Measurements from ENCODE around the gene OR1D2.
"Not testable (repeated sequence)": the region's sequence is repeated elsewhere in the genome, so short reads cannot be mapped to it uniquely, and the experiment has no call there.

DNA sequence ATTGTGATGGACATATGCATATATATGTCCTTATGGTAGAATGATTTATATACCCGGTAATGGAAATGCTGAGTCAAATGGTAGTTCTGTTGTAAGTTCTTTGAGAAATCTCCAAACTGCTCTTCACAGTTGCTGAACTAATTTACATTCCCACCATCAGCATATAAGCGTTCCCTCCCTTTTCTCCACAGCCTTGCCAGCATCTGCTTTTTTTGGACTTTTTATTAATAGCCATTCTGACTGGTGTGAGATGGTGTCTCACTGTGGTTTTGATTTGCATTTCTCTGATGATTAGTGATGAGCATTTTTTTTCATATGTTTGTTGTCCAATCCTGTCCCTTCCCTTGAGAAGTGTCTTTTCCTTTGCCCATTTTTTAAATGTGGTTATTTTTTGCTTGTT is 49.4 kb downstream of the OR1D2 start:
- not testable (repeated sequence) for TF ChIP-seq EZH2 (IDR thresholded peaks at IDR 0.05; ENCODE audit: borderline replicate concordance, insufficient read depth, low read depth, low read length, poor library complexity, severe bottlenecking)
- TF ChIP-seq, protein P1, sequence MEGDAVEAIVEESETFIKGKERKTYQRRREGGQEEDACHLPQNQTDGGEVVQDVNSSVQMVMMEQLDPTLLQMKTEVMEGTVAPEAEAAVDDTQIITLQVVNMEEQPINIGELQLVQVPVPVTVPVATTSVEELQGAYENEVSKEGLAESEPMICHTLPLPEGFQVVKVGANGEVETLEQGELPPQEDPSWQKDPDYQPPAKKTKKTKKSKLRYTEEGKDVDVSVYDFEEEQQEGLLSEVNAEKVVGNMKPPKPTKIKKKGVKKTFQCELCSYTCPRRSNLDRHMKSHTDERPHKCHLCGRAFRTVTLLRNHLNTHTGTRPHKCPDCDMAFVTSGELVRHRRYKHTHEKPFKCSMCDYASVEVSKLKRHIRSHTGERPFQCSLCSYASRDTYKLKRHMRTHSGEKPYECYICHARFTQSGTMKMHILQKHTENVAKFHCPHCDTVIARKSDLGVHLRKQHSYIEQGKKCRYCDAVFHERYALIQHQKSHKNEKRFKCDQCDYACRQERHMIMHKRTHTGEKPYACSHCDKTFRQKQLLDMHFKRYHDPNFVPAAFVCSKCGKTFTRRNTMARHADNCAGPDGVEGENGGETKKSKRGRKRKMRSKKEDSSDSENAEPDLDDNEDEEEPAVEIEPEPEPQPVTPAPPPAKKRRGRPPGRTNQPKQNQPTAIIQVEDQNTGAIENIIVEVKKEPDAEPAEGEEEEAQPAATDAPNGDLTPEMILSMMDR (IDR thresholded peaks at IDR 0.05) = not testable (repeated sequence)
